Measurements from ENCODE around the gene MIER1. TPM values are rescaled to one million over a fixed set of nuclear protein-coding genes. Genes with fewer than 3 reads are reported as not detected.
"Not testable (repeated sequence)": the region's sequence is repeated elsewhere in the genome, so short reads cannot be mapped to it uniquely, and the experiment has no call there.

The MIER1 gene
- total RNA-seq, 6 experiments from 2014 or later: 11.8 to 27.0 (median 19.3) TPM

- Histone ChIP-seq H3K27me3 (no peaks in the 10 kb centered on the region), H3K4me3 (no peak overlapping the region), H3K4me1 (peaks cover 0 to 9% (median 3%) of the 10 kb centered on the region in 4 donors), H3K36me3 (peaks cover 0 to 31% (median 6%) of the 10 kb centered on the region in 4 donors), H3K27ac (no peak overlapping the region), H3K9me3 (no peaks in the 10 kb centered on the region)
- TF ChIP-seq CTCF (IDR thresholded peaks at IDR 0.05) (no peak), POLR2A (IDR thresholded peaks at IDR 0.05) (no peak)
- no peak for DNase-seq
- peak in 1 of 4 donors; percentile 34 for ATAC-seq
- intact Hi-C loops (cut with DNase I): no loop called here
- WGBS (ENCODE audit: insufficient coverage, low coverage, low lambda C conversion rate, missing lambda C conversion rate): 94% methylated on average over 3 of the region's 3 CpGs
Observed at GRCh38 chr1:66945316-66945715, 20.5 kb downstream of the MIER1 start.

GRCh38 chr1:66947267-66947666 lies 22.5 kb downstream of the MIER1 start:
- DNase-seq: no peak
- no peaks in the 10 kb centered on the region for H3K27me3 ChIP-seq
- peaks cover 0 to 9% (median 3%) of the 10 kb centered on the region in 4 donors for H3K4me1 ChIP-seq
- 70% methylated on average over 1 of the region's 1 CpG for WGBS (ENCODE audit: insufficient coverage, low coverage, low lambda C conversion rate, missing lambda C conversion rate)
- intact Hi-C loops (cut with DNase I): no loop called here
- peak in 1 of 4 donors; percentile 70 for ATAC-seq
- TF ChIP-seq CTCF (IDR thresholded peaks at IDR 0.05): no peak
- TF ChIP-seq POLR2A (IDR thresholded peaks at IDR 0.05): no peak
- H3K9me3 ChIP-seq: no peaks in the 10 kb centered on the region
- peaks cover 0 to 31% (median 6%) of the 10 kb centered on the region in 4 donors for H3K36me3 ChIP-seq
- no peak overlapping the region for H3K4me3 ChIP-seq
- no peak overlapping the region for H3K27ac ChIP-seq

- no peak for TF ChIP-seq POLR2A (IDR thresholded peaks at IDR 0.05)
- TF ChIP-seq CTCF (IDR thresholded peaks at IDR 0.05): no peak
- intact Hi-C loops (cut with DNase I): no loop called here
- Histone ChIP-seq H3K27me3 (no peaks in the 10 kb centered on the region), H3K4me3 (no peak overlapping the region), H3K27ac (no peak overlapping the region), H3K36me3 (peaks cover 0 to 34% (median 6%) of the 10 kb centered on the region in 4 donors), H3K9me3 (no peaks in the 10 kb centered on the region), H3K4me1 (no peaks in the 10 kb centered on the region)
- DNase-seq: no peak
- WGBS (ENCODE audit: insufficient coverage, low coverage, low lambda C conversion rate, missing lambda C conversion rate): 95% methylated on average over 6 of the region's 6 CpGs
- ATAC-seq: no peak
Observed at GRCh38 chr1:66951513-66951912, 26.7 kb downstream of the MIER1 start.

GRCh38 chr1:66954208-66954607 lies 29.4 kb downstream of the MIER1 start:
- peaks cover 0 to 34% (median 3%) of the 10 kb centered on the region in 4 donors for H3K36me3 ChIP-seq
- intact Hi-C loops (cut with DNase I): no loop called here
- 85% methylated on average over 4 of the region's 4 CpGs for WGBS (ENCODE audit: insufficient coverage, low coverage, low lambda C conversion rate, missing lambda C conversion rate)
- TF ChIP-seq CTCF (IDR thresholded peaks at IDR 0.05) (no peak), POLR2A (IDR thresholded peaks at IDR 0.05) (no peak)
- ATAC-seq: no peak
- H3K4me3 ChIP-seq: no peak overlapping the region
- H3K27ac ChIP-seq: no peak overlapping the region
- no peak for DNase-seq
- no peaks in the 10 kb centered on the region for H3K27me3 ChIP-seq
- no peaks in the 10 kb centered on the region for H3K9me3 ChIP-seq
- no peaks in the 10 kb centered on the region for H3K4me1 ChIP-seq

GRCh38 chr1:66957938-66958337 lies 33.1 kb downstream of the MIER1 start:
- H3K4me3 ChIP-seq: no peak overlapping the region
- TF ChIP-seq CTCF (IDR thresholded peaks at IDR 0.05) (no peak), POLR2A (IDR thresholded peaks at IDR 0.05) (no peak)
- intact Hi-C loops (cut with DNase I): no loop called here
- ATAC-seq: no peak
- DNase-seq: no peak
- H3K9me3 ChIP-seq: no peaks in the 10 kb centered on the region
- no peak overlapping the region for H3K27ac ChIP-seq
- peaks cover 0 to 53% (median 14%) of the 10 kb centered on the region in 4 donors for H3K36me3 ChIP-seq
- H3K4me1 ChIP-seq: no peaks in the 10 kb centered on the region
- no peaks in the 10 kb centered on the region for H3K27me3 ChIP-seq
- whole genome bisulfite sequencing (ENCODE audit: insufficient coverage, low coverage, low lambda C conversion rate, missing lambda C conversion rate): 100% methylated on average over 3 of the region's 3 CpGs

GRCh38 chr1:66966188-66966873 lies 41.5 kb downstream of the MIER1 start:
- H3K9me3 ChIP-seq; intact Hi-C loops (cut with DNase I); H3K4me1 ChIP-seq; H3K4me3 ChIP-seq; ATAC-seq; DNase-seq; H3K27me3 ChIP-seq; H3K27ac ChIP-seq: not testable (repeated sequence)
- WGBS (ENCODE audit: insufficient coverage, low coverage, low lambda C conversion rate, missing lambda C conversion rate): 89% methylated on average over 4 of the region's 7 CpGs
- H3K36me3 ChIP-seq: peaks cover 0 to 37% (median 8%) of the 10 kb centered on the region in 4 donors
